Thyroid gland (tissue), 4 donors: ENCODE data around the gene EPHA8.

Experiments
- CTCF ChIP-seq, 6 experiments: fragments of 200-600 bp in 3 of 6; fragments of 450-650 bp in 3 of 6; sonication (generic) in 3 of 6; IDR thresholded peaks; one replicate each; pipeline ENCODE4 v1.5.1; 2016 to 2019; ENCODE audit warnings: antibody characterized with exemption in 6 of 6, mild to moderate bottlenecking in 2 of 6, inconsistent platforms in 1 of 6, moderate library complexity in 1 of 6
- POLR2A ChIP-seq, 2 donors: fragments of 450-650 bp; IDR thresholded peaks; one replicate each; pipeline ENCODE4 v1.6.1; 2017; ENCODE audit warnings: antibody characterized with exemption in 2 of 2, mild to moderate bottlenecking in 2 of 2, moderate library complexity in 1 of 2

- no peak for TF ChIP-seq CTCF (IDR thresholded peaks at IDR 0.05)
- no peak for TF ChIP-seq POLR2A (IDR thresholded peaks at IDR 0.05)
Measured at GRCh38 chr1:22613572-22613918, 50.3 kb downstream of the EPHA8 start.
